PC-3 (cell line): ENCODE data around the gene CNGA2.

ENCODE experiments used
- CTCF ChIP-seq: fragments of 300-600 bp; sonication (generic); conservative IDR thresholded peaks from 2 replicates; pipeline ENCODE4 v1.5.1; 2017; ENCODE audit warnings: antibody characterized with exemption, low read depth, mild to moderate bottlenecking, low read length
- EZH2phosphoT487 ChIP-seq: fragments of 300-600 bp; sonication (generic); IDR thresholded peaks from 2 replicates; pipeline ENCODE4 v1.6.1; 2018; ENCODE audit warnings: mild to moderate bottlenecking, antibody characterized with exemption, low read length, borderline replicate concordance

DNA sequence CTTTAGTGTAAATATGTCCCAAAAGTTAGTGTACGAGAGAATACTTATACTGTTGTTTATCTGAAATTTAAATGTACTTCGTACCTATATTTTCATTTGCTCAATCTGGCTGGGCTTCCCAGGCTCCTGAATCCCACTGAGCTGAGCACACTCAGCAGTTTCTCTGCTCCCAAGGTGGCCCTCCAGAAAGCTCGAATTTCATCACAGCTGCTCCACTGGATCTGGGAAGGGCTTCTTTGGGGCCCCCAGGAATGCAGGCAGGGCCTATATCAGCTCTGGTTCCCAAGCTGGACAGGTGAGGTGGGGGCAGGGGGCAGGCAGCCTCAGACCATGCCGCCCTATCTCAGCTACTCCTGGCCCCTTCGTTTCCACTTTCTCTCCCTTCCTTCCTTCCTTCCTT is 20.2 kb upstream of the CNGA2 start:
- TF ChIP-seq CTCF (no peak), EZH2phosphoT487 (no peak)
